Measurements from ENCODE around the gene SMYD3.

The SMYD3 gene

GRCh38 chr1:246068619-246069509 lies 438.2 kb downstream of the SMYD3 start:
- Mint-ChIP-seq H3K36me3 (peaks cover 14% of the 10 kb centered on the region), H3K9me3 (ENCODE audit: low read depth) (no peaks in the 10 kb centered on the region), H3K27ac (no peak overlapping the region), H3K4me3 (no peak overlapping the region), H3K4me1 (ENCODE audit: low read depth) (peaks cover 13% of the 10 kb centered on the region), H3K27me3 (no peaks in the 10 kb centered on the region)

DNA sequence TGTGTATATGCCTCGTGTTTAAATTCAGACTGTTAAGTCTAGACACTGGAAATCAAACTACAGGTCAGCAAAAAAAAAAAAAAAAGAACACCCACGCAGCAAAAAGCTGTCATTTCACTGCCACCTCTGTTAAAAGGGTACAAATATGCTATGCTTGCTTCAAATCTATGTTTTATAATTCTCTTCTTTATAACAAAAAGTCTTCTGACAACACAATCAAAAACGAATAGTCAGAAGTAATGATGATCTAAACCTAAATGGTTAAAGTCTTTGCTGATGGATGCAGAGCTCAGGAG lies 438.9 kb downstream of the SMYD3 start:
- peaks cover 13% of the 10 kb centered on the region for H3K4me1 Mint-ChIP-seq (ENCODE audit: low read depth)
- no peaks in the 10 kb centered on the region for H3K9me3 Mint-ChIP-seq (ENCODE audit: low read depth)
- H3K36me3 Mint-ChIP-seq: peaks cover 14% of the 10 kb centered on the region
- no peak overlapping the region for H3K27ac Mint-ChIP-seq
- H3K4me3 Mint-ChIP-seq: no peak overlapping the region
- H3K27me3 Mint-ChIP-seq: no peaks in the 10 kb centered on the region

DNA sequence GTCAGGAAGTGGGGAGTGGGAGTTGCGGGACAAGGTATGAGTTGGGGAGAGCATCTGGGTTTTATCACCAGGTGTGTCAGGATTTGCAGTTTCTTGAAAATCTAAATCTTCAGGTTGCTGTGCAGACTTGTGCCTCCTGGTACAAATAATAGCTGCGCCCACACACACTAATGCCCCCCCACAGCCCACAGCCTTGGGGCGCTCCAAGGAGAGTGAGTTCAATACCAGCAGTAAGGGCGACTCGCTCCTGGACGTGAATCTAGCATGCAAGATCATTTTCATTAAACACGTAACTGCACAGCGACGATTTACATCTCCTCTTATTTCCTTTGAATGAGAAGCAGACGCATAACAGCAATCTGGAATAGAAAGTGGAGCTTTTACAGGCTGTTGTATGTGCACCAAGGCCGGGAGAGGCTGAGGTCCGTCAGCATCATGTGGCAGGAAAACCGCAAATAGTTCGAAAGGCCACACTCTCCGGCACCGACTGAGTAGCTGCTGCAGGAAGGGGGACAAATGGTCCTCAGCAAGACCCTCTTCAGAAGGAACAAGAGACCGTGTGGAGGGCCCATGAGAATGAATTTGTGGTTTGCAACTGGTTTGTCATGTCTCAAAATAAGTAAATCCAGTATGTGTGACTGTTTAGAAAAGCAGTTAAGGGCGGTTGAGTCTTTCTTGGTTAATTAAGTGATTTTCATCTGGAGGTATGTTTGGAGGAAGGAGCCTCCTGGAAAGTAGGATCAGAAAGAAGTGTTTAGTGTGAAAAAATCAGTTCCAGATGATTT lies 439.5 kb downstream of the SMYD3 start:
- Mint-ChIP-seq H3K36me3 (peaks cover 11% of the 10 kb centered on the region), H3K9me3 (ENCODE audit: low read depth) (no peaks in the 10 kb centered on the region), H3K27me3 (no peaks in the 10 kb centered on the region), H3K4me3 (no peak overlapping the region), H3K27ac (no peak overlapping the region), H3K4me1 (ENCODE audit: low read depth) (peaks cover 13% of the 10 kb centered on the region)

- H3K4me3 Mint-ChIP-seq: no peak overlapping the region
- no peaks in the 10 kb centered on the region for H3K27me3 Mint-ChIP-seq
- H3K9me3 Mint-ChIP-seq (ENCODE audit: low read depth): no peaks in the 10 kb centered on the region
- H3K4me1 Mint-ChIP-seq (ENCODE audit: low read depth): peaks cover 13% of the 10 kb centered on the region
- no peak overlapping the region for H3K27ac Mint-ChIP-seq
- H3K36me3 Mint-ChIP-seq: peaks cover 9% of the 10 kb centered on the region
Measured at GRCh38 chr1:246066573-246066972, 440.5 kb downstream of the SMYD3 start.

DNA sequence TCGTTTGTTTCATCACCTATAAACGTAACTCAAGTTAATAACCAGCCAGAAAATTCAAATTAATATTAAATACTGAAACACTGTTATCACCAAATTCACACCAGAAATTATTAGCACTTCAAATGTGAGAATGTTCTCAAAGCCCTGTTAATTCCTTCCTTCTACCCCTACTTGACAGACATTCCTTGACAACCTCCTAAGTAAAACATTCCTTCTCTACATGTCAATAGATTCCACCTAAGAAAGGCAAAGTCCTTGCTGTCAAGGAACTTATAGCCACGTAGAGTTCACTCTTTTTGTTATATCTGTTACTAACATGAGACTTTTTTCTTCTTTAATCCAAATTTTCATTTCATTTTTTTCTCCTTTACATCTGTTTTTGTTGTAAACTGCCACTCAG lies 441.5 kb downstream of the SMYD3 start:
- no peaks in the 10 kb centered on the region for H3K9me3 Mint-ChIP-seq (ENCODE audit: low read depth)
- H3K27me3 Mint-ChIP-seq: no peaks in the 10 kb centered on the region
- H3K4me1 Mint-ChIP-seq (ENCODE audit: low read depth): peaks cover 13% of the 10 kb centered on the region
- peaks cover 6% of the 10 kb centered on the region for H3K36me3 Mint-ChIP-seq
- no peak overlapping the region for H3K27ac Mint-ChIP-seq
- no peak overlapping the region for H3K4me3 Mint-ChIP-seq

DNA sequence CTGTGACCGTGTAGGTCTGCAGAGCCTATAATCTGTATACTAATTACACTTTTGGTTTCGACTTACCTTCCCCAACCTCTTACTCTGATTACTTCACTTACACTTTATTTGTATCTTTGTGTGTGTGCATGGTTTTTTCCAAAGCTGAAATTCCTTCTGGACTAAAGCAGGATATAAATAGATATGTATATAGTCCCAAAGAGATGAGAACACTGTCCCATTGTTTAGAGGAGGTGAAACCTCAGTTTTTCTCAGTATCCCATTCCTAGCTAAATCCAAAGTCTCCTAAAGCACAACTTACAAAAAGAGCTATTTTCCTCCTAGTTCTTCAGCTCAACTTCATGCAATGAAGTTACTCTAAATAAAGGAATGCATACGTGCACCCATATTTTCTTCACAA lies 442.2 kb downstream of the SMYD3 start:
- no peaks in the 10 kb centered on the region for H3K9me3 Mint-ChIP-seq (ENCODE audit: low read depth)

GRCh38 chr1:246063013-246063616 lies 444.0 kb downstream of the SMYD3 start:
- no peaks in the 10 kb centered on the region for H3K9me3 Mint-ChIP-seq (ENCODE audit: low read depth)
- H3K36me3 Mint-ChIP-seq: peaks cover 4% of the 10 kb centered on the region
- H3K27ac Mint-ChIP-seq: no peak overlapping the region
- peaks cover 7% of the 10 kb centered on the region for H3K4me1 Mint-ChIP-seq (ENCODE audit: low read depth)
- no peaks in the 10 kb centered on the region for H3K27me3 Mint-ChIP-seq
- H3K4me3 Mint-ChIP-seq: no peak overlapping the region

More for the DNA sequence above, 442.2 kb downstream of the SMYD3 start:
- no peak overlapping the region for H3K4me3 Mint-ChIP-seq
- H3K36me3 Mint-ChIP-seq: peaks cover 6% of the 10 kb centered on the region
- no peaks in the 10 kb centered on the region for H3K27me3 Mint-ChIP-seq
- no peak overlapping the region for H3K27ac Mint-ChIP-seq
- peaks cover 13% of the 10 kb centered on the region for H3K4me1 Mint-ChIP-seq (ENCODE audit: low read depth)

DNA sequence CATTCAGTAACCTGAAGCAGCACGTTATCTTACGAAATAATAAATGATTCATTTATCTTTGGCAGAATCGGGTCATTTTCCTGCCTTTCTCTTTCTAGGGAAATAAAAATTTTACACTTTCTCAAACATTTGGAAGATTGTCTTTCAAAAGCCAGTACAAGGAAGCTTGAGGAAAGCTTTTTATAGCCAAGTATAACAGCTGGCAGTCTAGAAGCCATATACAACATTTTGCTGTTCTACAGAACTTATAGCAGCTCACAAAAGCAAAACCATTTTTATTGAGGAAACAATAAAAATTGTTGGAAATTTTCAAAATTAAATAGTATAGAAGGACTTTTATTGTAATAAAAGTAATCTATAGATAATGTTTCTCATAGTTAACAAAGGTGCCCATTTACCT lies 448.6 kb downstream of the SMYD3 start:
- H3K9me3 Mint-ChIP-seq (ENCODE audit: low read depth): peaks cover 4% of the 10 kb centered on the region
- H3K4me3 Mint-ChIP-seq: no peak overlapping the region
- no peaks in the 10 kb centered on the region for H3K27me3 Mint-ChIP-seq
- no peaks in the 10 kb centered on the region for H3K4me1 Mint-ChIP-seq (ENCODE audit: low read depth)
- no peak overlapping the region for H3K27ac Mint-ChIP-seq
- H3K36me3 Mint-ChIP-seq: peaks cover 8% of the 10 kb centered on the region

- Mint-ChIP-seq H3K9me3 (ENCODE audit: low read depth) (peaks cover 4% of the 10 kb centered on the region), H3K4me3 (no peak overlapping the region), H3K27ac (no peak overlapping the region), H3K27me3 (no peaks in the 10 kb centered on the region), H3K4me1 (ENCODE audit: low read depth) (no peaks in the 10 kb centered on the region), H3K36me3 (peaks cover 18% of the 10 kb centered on the region)
Measured at GRCh38 chr1:246052603-246053002, 454.5 kb downstream of the SMYD3 start.

DNA sequence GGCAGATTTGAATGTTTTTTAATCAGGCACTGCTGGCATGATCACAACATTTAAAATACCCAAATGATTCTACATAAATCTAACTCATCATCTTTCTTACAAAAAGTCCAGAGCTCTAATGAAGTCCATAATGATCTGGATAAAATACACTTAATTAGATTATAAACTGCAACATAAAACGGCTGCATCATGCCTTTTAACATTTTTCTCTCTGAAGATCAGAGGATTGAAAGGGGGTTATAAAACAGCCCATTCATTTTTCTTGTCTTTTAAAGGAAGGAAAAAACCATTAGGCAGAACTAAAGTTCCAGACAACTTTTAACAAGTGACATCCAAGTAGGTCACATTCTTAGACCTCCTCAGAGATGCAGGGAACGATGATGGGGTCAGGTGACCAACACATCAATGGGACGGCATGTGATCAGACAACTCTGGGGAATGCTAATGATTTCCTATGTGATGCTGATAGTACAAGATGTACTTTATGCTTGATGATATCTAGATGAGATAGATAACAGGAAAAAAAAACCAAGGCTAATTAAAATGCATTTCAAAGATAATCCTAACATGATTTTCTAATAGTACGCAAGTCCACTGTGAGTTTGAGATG lies 455.1 kb downstream of the SMYD3 start:
- Mint-ChIP-seq H3K27me3 (no peaks in the 10 kb centered on the region), H3K4me1 (ENCODE audit: low read depth) (no peaks in the 10 kb centered on the region), H3K4me3 (no peak overlapping the region), H3K27ac (no peak overlapping the region), H3K36me3 (peaks cover 18% of the 10 kb centered on the region), H3K9me3 (ENCODE audit: low read depth) (peaks cover 4% of the 10 kb centered on the region)

DNA sequence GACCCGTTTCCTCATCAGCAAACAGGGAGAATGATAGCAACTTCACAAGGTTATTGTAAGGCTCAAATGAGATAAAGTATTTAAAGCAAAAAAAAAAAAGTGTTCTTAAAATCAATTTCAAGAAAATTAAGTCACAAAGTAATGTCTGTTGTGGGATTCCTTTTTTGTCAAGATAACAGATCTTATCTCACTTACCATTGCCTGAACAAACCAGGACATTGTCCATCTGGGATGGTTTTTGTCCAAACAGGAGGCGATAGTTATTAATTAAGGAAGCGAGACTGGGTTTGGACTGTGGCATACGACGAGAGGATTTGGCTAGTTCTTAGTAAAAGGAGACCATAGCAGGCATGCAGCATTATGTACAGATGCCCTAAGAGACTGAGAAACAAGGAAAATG lies 458.4 kb downstream of the SMYD3 start:
- Mint-ChIP-seq H3K27me3 (no peaks in the 10 kb centered on the region), H3K36me3 (peaks cover 17% of the 10 kb centered on the region), H3K27ac (no peak overlapping the region), H3K4me3 (no peak overlapping the region), H3K9me3 (ENCODE audit: low read depth) (peaks cover under 1% of the 10 kb centered on the region), H3K4me1 (ENCODE audit: low read depth) (no peaks in the 10 kb centered on the region)

DNA sequence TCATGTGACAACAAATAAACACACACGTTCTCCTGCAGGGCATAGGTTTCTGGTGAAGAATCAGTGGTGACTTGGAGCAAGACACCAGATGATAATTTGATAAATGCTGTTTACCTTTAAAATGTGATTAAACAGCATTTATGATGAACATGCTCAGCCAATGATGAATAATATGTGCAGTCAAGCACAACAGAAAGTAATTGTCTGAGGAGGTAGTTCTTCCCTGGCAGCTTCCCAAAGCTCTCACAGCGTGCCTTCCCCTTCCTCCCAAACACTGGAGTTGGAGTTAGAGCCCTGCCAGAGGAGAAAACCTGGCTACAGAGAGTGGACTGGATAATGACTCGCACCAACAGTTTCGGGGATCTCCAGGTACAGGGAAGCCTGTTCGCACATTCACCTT lies 463.5 kb downstream of the SMYD3 start:
- peaks cover 2% of the 10 kb centered on the region for H3K4me1 Mint-ChIP-seq (ENCODE audit: low read depth)
- H3K36me3 Mint-ChIP-seq: peaks cover 9% of the 10 kb centered on the region
- H3K27me3 Mint-ChIP-seq: no peaks in the 10 kb centered on the region
- no peaks in the 10 kb centered on the region for H3K9me3 Mint-ChIP-seq (ENCODE audit: low read depth)
- H3K4me3 Mint-ChIP-seq: no peak overlapping the region
- no peak overlapping the region for H3K27ac Mint-ChIP-seq

GRCh38 chr1:246041360-246041759 lies 465.7 kb downstream of the SMYD3 start:
- Mint-ChIP-seq H3K4me3 (no peak overlapping the region), H3K36me3 (peaks cover 9% of the 10 kb centered on the region), H3K27me3 (no peaks in the 10 kb centered on the region), H3K27ac (no peak overlapping the region), H3K9me3 (ENCODE audit: low read depth) (no peaks in the 10 kb centered on the region), H3K4me1 (ENCODE audit: low read depth) (peaks cover 2% of the 10 kb centered on the region)

DNA sequence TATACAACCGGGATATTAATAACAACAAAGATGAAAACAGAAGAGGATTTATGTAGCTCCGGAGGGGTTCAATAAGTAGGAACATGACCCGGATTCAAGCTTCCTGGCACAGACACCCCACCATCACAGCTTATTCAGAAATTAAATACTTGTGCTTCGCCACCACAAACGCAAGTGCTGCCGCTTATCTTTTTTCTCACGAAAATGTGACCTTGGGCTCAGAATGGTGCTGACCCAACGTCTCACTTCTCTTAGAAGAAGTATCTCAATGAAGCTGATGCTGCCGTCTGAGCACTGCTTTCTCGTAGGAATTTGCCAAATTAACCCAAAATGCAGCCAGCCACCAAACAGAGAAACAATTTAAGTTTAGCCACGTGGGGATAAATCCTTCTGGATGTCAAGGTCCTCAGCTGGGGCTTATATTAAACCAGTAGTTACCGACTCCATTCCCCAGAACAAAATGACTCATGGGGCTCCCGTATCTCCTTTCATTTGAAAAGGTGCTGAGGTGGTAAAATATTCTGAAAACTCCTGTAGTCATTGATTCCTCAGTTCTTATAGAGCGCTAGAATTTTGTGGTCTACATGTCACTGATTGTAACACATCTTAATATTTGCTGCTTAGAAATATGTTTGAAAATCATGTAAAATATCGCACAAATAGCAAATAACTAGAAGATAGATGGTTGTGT lies 466.7 kb downstream of the SMYD3 start:
- Mint-ChIP-seq H3K36me3 (peaks cover 9% of the 10 kb centered on the region), H3K27me3 (no peaks in the 10 kb centered on the region), H3K4me1 (ENCODE audit: low read depth) (peaks cover 2% of the 10 kb centered on the region), H3K9me3 (ENCODE audit: low read depth) (no peaks in the 10 kb centered on the region), H3K27ac (no peak overlapping the region), H3K4me3 (no peak overlapping the region)

Measured in activated naive CD8-positive, alpha-beta T cell (primary cell).